ENCODE measurements around the gene CUX1.
"Not testable (repeated sequence)": the region's sequence is repeated elsewhere in the genome, so short reads cannot be mapped to it uniquely, and the experiment has no call there.

CUX1 gene

DNA sequence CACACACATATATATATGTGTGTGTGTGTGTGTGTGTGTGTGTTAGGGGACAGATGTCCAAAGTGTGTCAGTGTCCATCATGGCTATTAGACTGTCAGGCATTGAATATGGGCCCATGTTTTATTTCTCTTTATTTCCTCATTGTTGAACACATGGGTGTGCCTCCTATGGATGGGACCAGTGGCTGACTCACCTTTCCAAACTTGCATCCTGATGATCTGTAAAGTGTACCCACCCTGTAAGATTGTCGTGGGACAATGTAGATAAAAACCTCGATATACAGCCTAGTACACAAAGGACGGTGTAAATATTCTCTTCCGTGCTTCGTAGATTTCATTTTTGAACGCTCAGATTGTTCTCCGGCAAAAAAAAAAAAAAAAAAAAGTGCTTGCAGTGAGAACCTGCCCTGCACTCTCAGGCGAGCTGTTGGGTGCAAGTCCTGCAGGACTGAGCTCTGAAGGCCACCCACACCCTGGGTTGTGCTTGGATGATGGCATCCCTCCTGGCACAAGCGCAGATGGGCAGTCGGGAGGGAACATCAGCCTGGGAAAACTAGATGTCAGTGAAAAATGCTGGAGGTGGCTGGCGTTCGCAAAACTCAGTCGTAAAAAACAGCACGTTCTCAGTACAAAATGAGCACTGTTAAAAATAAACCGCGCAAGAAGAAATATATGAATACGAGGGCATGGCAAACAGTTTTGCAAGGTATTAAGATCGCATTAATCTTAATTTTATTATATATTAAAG, 166.9 kb downstream of the CUX1 start:
- no peak for DNase-seq (ENCODE audit: low spot score)

DNA sequence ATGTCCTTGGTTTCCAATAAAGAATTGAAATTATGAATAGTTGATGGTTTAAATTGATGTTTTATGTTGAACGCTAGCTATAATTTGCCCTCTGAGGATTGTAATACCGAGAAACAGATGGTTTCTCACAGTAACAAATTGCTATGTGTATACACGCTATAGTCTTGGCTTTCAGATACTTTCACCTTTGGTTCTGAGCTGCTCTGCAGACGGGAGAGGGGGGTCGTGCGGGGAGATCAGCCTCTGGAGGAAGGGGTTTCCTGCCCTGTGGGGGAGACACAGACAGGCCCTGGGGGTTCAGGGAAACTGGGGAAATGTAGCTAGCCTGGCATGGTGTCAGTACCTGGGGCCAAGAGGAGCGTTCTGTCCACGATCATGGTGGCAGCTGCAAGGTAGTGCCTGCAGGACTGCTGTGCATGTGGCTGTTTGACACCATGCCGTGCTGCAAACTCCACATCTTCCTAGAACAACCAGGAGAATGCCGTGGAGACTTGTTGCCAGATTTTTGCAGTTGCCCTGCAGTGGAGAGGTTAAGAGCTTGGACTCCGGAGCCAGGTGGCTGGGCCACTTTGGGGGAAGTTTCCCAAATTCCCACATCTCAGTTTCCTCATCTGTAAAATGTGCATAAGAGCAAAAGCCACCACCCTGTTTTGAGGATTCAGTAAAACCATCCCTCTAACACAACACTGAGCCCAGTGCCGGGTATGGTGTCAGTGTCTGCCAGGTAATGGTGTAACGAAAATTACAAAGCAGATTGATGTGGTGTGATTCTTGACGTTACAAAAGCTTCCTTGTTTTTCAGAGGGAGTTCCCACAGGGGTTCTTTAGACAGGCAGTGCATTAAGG, 167.9 kb downstream of the CUX1 start:
- DNase-seq (ENCODE audit: low spot score), result no peak

DNA sequence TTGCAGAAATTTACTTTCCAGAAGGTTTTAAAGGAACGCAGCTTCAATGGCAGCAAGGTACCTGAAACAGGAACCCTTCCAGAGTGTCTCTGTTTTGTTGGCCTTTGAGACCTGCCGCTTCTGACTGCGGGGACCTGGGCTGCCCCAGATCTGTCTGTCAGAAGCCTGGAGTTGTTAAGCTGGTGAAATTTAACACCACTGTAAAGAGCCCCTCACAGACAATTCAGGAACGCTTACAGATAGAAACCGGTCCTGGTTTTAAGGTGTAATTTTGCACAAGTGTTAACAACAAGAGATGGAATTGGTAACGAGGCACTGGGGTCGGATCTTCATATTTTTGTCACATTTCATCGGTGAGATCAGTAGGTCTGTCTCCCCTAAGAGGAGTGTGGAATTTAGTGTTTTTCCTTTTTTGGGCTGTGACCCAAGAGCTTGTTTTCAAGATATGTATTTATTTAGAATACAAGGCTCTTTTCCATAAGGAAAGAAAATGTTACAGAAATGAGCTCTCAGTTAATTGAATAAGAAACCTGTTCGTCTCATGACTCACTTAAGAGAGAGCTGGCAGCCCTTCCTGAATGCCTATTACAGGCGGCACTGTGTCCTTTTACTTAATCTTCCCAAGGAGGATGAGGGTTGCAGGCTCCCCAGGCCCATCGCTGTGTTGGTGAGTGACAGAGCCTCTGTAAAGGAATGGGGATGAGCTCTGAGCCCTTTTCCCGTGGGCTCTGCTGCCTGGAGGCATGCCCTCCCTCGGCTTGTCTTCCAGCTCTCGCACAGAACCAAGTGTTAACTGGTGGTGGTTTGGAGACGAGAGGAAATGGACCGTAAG, 168.7 kb downstream of the CUX1 start:
- DNase-seq (ENCODE audit: low spot score), result peak; percentile 60

DNA sequence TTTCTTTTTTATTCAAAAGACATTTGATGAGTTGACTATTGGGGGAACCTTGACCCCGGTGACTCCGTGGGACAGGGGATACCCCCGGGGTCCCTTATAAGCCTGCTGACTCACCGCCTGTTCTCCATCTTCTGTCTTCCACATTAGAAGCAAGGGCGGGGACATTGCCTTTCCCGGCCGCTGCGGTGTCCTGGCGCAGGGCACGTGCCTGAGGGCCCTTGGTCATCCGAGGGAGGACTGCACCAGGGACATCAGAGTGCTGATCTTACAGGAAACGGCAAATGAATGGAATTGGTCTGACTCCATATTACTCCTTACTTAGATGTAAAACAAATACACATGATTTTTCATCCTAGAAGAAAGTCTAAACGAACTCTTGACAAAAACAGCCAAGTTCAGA, 170.1 kb downstream of the CUX1 start:
- DNase-seq (ENCODE audit: low spot score), result no peak

DNA sequence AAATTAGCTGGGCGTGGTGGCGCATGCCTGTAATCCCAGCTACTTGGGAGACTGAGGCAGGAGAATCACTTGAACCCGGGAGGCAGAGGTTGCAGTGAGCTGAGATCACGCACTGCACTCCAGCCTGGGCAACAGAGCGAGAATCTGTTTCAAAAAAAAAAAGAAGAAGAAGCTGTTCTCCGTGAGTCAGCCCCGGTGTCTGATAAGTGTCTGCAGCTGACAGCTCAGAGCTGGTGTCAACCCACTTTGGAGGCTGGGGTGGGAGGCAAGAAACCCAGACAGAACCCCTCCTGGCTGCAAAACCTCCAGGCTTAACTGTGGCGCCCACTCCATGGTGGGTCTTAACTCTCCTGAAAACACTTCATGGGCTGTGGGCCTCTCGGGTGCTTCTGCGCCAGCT, 170.6 kb downstream of the CUX1 start:
- DNase-seq (ENCODE audit: low spot score), result not testable (repeated sequence)

DNA sequence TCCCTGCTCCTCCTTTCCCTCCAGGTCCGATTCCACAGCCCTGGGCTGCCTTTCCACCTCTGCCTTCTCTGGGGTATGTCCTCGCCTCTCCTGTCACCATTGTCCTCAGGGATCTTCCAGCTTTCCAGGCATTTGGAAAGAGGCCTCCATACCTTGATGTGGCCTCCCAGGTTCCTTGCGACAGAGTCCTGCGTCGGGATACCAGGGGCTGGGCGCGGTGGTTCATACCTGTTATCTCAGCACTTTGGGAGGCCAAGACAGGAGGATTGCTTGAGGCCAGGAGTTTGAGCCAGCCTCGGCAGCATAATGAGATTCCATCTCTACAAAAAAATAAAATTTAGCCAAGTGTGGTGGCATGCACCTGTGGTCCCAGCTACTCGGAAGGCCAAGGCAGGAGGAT, 171.1 kb downstream of the CUX1 start:
- no peak for DNase-seq (ENCODE audit: low spot score)

DNA sequence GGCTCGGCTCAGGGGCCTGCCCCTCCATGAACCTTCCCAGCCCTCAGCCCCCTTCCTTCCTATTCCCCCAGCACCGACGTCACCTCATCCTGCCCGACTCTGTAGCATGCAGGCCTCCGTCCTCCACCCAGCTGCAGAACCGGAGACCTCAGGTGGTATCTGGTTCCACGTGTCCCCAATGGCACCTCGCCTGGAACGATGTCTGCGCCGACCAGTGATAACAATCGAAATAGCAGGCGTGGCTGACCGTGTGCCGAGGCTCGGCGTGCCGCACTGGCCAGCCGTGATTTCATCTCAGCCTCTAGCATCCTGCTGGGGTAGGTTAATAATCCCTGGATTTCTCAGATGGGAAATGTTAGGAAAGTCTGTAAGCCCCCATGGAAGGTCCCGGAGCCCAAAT, 171.7 kb downstream of the CUX1 start:
- DNase-seq (ENCODE audit: low spot score), result no peak

DNA sequence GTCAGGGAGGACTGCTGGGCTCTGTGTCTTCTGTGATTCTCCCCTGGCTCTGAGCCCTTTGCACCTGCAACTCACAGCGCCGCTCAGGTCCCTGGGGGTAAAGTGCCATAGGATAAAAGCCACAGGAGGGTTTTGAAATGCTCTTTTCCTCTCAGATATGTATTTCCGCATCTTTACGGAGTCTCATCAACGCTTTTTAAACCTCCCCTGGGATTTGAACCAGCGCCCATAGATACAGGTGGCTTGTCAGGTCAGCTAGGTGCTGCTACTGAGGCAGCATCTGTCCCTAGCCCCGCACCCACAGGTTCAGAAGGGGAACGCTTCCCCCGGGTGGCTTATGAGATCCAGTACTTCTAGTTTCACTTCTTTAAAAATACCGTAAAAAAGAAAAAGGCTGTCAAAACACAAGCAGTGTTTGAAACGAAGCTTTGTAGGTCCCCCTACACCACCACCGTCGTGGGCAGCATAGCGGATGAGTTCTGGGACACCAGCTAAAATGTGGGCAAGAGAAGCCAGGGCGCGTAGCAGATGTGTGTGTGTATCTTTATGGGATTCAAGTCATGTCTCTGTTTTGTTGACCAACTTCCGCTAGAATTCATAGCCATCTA, 173.5 kb downstream of the CUX1 start:
- DNase-seq (ENCODE audit: low spot score), result no peak

DNA sequence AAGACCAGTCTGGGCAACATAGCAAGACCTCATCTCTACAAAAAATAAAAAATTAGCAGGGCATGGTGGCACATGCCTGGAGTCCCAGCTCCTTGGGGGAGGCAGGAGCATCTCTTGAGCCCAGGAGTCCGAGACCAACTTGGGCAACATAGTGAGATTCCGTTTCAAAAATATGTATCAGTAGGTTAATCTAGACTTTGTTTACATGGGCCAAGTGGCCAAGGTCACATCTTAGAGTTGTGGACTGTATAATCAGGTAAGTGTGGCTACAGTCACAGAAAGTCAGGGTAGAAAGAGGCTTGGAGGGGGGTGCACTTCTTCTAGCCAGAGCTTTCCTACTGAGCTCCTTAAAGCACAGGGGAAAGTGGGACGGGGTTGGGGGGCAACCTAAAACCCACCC, 174.4 kb downstream of the CUX1 start:
- DNase-seq (ENCODE audit: low spot score), result no peak

DNA sequence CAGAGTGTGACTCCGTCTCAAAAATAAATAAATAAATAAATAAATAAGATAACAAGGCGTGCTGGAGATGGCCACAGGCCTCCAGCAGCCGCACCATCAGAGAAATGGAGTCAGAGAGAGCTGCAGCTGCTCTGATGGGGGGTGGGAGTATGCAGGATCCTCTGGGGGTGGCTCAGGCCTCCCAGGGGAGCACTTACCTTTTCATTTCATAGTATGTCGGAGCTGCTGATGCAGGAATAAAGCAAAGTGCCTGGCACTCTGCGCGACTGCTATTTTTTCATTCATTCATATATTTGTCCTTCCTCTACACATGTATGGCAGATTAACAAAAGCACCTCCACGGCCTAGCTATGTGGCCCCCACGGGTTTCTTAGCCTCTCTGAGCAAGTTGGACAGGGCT, 175.9 kb downstream of the CUX1 start:
- no peak for DNase-seq (ENCODE audit: low spot score)

DNA sequence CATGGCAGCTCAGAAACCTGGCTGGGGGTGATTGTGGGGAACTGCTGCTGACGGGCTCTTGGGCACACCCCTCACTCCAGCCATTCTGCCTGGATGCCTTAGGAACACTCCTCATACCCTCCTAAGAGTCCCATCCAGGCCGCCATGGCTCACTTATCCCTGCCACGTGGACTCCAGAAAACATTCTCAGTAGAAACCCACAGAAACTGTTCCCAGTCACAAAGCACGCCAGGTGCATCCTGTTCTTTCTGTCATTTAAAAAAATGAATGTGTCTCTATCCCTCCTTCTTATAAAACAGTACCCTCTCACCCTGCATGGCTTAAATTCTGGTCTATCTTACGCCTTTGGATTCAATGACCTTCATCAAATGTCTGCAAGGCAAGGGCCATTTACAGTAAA, 177.7 kb downstream of the CUX1 start:
- no peak for DNase-seq (ENCODE audit: low spot score)

DNA sequence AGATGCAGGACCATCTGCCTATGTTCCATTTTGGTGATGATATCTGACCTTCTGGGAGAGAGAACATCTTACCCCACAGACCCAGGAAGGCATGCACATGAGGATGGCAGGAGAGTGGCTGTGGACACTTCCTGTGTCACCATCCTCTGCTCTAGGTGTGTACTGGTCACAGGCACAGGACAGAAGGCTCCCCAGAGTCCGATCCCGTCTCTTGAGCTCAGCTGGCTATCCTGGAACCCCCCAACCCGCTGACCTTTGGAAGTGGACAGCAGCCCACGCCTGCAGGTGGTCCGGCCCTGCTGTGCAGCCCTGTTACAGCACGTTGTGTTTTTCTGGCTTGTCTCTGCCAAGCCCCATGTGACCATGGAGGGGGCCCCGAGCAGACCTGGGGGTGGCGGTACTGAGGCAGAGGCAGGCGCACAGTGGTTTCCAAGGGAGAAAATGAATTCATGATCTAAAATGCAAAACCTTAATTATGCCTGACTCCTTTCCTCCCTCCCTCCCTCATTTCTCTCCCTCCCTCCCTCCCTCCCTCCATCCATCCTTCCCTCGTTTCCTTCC, 178.8 kb downstream of the CUX1 start:
- DNase-seq (ENCODE audit: low spot score), result peak; percentile 73

DNA sequence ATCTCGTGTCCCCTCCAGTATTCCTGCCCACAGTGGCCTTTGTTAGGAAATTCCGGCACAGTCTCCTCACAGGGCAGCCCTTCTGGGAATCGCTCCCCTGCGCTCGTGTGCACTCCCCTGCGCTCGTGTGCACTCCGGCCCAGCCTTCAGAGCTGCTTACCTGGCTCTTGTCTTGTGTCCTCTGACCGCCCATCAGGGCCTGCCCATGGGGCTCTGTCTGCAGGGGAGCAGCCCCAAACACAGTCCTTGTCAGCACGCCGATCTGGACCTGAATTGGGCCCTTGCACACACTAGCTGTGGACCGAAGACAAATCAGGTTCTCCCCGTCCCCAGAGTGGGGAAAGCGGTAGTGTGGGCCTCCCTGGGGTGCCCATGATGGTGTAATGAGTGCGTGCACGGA, 179.4 kb downstream of the CUX1 start:
- no peak for DNase-seq (ENCODE audit: low spot score)

DNA sequence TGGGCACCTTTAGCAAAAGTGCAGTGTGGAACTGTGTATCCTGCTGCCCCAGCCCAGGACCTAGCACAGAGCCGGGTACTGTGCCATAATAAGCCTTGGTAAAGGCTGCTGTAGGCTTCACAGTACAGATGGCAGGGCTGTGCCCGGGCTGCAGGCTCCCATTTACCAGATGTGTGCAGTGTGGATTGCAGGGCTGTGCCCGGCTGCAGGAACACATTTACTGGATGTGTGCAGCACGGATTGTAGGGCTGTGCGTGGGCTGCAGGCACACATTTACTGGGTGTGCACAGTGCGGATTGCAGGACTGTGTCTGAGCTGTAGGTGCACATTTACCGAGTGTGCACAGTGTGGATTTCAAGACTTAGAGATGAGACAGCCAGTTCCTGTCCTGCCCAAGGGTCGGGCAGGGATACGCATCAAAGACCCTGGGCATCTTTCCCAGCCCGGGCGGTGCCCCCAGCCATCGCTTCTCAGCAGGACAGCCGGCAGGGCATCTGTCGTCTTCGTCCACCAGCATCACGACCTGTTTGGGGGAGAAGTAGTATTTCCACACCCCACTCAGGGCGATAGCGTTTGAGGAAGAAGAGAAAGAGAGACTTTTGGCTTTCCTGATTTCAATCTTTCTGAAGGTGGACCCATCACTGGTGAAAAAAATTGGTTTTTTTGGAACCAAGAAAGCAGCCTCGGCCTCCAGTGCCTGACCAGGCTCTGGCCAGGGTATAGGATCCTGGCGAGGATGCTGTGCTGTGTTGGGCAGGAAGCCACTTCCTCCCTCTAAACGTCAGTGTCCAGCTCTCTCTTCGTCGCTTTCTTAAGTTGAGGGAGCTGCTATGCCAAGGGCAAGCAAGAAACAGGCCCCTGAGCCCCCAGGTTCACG, 180.8 kb downstream of the CUX1 start:
- DNase-seq (ENCODE audit: low spot score), result peak; percentile 67

DNA sequence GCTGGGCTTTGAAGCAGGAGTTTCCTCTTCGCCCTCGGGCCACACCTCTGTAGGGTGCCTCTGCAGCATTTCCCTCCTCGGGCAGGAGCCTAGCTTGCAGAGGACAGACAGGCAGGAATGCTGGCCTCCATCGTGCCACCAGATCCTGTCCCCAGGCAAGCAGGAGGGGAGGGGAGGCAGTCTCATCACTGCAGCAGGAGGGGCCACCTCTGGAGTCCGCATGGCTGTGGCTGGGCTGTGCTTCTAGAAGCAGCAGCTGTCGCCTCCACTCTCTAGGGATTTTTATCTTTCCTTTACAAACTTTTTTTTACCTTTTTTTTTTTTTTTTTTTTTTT, 181.4 kb downstream of the CUX1 start:
- DNase-seq (ENCODE audit: low spot score), result no peak

DNA sequence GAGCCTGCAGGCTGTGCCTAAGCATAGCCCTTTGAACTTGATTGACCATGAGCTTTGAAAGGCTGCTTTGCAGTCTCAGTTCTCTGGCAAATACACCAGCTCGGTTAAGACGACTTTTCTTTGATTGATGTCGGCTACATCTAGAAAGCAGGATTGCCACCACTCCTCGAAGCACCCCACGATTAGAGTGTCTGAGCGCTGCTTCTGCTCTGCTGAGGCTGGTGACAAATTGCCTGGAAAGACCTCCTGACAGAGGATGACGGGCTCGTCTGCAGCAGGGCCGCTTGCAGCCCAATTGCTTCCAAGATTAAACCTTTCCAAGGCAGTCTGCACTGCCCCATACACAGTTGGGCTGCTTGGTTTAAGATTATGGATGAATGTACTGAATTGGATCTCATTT, 182.0 kb downstream of the CUX1 start:
- no peak for DNase-seq (ENCODE audit: low spot score)

DNA sequence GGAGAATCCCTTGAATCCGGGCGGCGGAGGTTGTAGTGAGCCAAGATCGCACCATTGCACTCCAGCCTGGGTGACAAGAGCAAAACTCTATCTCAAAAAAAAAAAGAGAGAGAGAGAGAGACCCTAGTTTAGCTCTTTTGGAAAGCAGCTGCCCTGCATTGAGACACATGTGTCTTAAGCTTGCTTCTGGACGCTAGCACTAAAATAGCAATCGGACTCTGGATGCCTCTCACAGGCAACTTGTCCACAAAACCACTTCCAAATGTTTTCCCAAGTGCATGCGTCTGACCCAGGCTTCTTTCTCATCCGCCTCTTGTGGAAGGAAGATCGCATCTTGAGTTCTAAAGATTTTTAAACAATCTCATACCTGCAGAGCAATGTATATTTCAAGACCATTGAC, 182.7 kb downstream of the CUX1 start:
- DNase-seq (ENCODE audit: low spot score), result no peak

DNA sequence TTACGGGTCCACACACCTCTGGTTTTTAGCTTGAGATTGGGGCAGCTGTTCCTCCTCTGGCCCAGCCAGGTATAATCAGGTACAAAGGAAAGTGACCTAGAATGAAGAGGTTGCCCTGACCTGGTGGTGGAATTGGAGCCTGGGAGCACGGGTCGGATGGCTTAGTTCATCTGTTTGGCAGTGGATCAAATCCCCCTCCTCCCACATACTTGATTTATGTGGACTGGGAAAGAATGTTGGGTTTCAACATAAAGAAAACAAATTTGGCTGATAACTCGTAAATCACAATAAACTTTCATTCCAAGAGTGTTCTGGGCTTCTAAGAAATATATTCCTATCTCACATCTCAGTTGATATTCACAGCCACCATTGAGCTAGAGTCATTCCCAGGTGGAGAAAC, 186.8 kb downstream of the CUX1 start:
- no peak for DNase-seq (ENCODE audit: low spot score)

DNA sequence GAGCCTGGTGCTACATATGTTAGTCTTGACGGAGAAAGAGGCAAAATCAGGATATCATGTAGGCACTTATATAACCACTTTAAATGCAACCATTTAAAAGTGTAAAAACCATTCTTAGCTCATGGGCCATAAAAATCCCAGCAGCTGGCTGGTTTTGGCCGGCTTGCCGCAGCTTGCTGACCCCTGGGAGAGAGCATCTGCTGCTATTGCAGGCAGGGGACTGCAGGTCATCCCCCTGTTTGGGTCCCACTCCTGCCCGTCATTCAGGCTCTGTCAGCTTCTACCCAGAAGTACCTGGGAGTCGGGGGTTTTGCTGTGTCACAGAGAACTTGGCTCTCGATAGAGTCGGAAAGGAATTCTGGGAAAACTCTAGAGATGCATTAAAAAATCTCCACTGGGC, 187.4 kb downstream of the CUX1 start:
- DNase-seq (ENCODE audit: low spot score), result no peak

DNA sequence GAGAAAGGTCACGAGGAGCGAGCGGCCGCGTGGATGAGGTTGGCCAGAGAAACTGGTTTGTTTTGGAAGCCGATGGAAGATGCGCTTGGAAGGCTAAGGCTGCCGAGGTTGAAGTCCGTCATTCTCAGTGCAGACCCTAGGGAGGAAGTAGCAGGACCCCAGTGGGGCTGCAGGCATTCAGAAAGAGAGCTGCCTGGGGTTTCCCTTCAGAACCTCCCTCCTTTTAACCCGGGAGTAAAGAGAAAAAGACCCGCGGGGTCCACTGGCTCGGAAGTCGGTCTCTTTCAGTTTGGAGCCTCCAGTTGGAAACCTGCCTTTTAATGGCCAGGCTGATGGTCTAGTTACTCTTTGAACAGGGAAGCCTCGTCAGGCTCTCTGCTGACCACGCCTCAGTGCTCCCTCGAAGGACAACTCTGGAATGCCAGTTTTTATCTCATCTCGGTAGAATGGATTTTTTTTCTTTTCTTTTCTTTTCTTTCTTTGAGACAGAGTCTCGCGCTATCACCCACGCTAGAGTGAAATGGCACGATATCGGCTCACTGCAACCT, 188.6 kb downstream of the CUX1 start:
- DNase-seq (ENCODE audit: low spot score), result no peak

DNA sequence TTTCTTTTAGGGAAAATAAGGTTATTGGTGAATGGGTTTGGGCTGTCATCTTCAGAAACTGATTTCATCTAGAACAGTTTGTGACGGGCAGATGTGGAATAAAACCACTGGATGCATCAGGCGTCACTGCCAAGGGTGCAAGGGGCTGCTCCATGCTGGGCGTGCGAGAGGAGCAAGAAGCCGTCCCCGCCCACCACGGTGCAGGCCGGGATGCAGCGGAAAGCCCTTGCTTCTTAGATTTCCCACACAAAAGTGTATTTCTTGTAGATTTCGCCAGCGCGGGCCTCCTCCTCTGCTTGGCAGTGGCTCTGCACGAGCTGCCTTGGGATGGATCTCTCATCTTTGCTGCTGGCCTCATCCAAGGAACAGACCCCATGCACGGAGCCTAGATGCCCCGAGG, 189.3 kb downstream of the CUX1 start:
- DNase-seq (ENCODE audit: low spot score), result no peak

Measured in cerebellar cortex (tissue), 1 donor.